Hepatocyte (in vitro differentiated cells): ENCODE data around the gene ARF3. TPM values are rescaled to one million over a fixed set of nuclear protein-coding genes. Genes with fewer than 3 reads are reported as not detected.

Source experiments
- DNase-seq: peaks from one replicate; pipeline ENCODE4 v3.0.0-alpha.2; 2016; ENCODE audit warnings: low spot score
- H2AFZ ChIP-seq: fragments of 200-600 bp; sonication (generic); 2 replicates; pipeline ENCODE4 v1.6.0; 2016; ENCODE audit warnings: antibody characterized with exemption, mild to moderate bottlenecking
- H3K27ac ChIP-seq: fragments of 200-600 bp; sonication (generic); 2 replicates; pipeline ENCODE4 v1.5.1; 2016; ENCODE audit warnings: mild to moderate bottlenecking
- H3K27me3 ChIP-seq: fragments of 200-600 bp; sonication (generic); 2 replicates; pipeline ENCODE4 v1.6.1; 2016
- H3K36me3 ChIP-seq: fragments of 200-600 bp; sonication (generic); replicated peaks from 2 replicates; pipeline ENCODE4 v1.5.1; 2016; ENCODE audit warnings: low read depth; ENCODE audit not compliant: insufficient read depth
- H3K4me1 ChIP-seq: fragments of 200-600 bp; sonication (generic); 2 replicates; pipeline ENCODE4 v1.5.1; 2016; ENCODE audit warnings: mild to moderate bottlenecking, moderate library complexity; ENCODE audit not compliant: insufficient read depth
- H3K4me2 ChIP-seq: fragments of 200-600 bp; sonication (generic); 2 replicates; pipeline ENCODE4 v1.6.0; 2016
- H3K4me3 ChIP-seq: fragments of 200-600 bp; sonication (generic); 2 replicates; pipeline ENCODE4 v1.5.1; 2016; ENCODE audit warnings: mild to moderate bottlenecking
- H3K79me2 ChIP-seq: fragments of 200-600 bp; sonication (generic); 2 replicates; pipeline ENCODE4 v1.6.0; 2017; ENCODE audit warnings: mild to moderate bottlenecking
- H3K9me2 ChIP-seq: fragments of 200-600 bp; sonication (generic); replicated peaks from 2 replicates; pipeline ENCODE4 v1.6.0; 2017; ENCODE audit warnings: mild to moderate bottlenecking; ENCODE audit not compliant: insufficient read depth
- H3K9me3 ChIP-seq: fragments of 200-600 bp; sonication (generic); 2 replicates; pipeline ENCODE4 v1.5.1; 2016; ENCODE audit warnings: low read depth, mild to moderate bottlenecking
- H4K20me1 ChIP-seq: fragments of 200-600 bp; sonication (generic); 2 replicates; pipeline ENCODE4 v1.6.0; 2016; ENCODE audit warnings: mild to moderate bottlenecking; ENCODE audit not compliant: insufficient read depth, poor library complexity, severe bottlenecking
- EZH2 ChIP-seq: fragments of 200-600 bp; sonication (generic); IDR thresholded peaks from 2 replicates; pipeline ENCODE4 v1.6.1; 2016; ENCODE audit warnings: antibody characterized with exemption, mild to moderate bottlenecking, borderline replicate concordance
- EZH2phosphoT487 ChIP-seq: fragments of 200-600 bp; sonication (generic); IDR thresholded peaks from one replicate; pipeline ENCODE4 v1.6.1; 2018; ENCODE audit warnings: antibody characterized with exemption, mild to moderate bottlenecking, low read depth, moderate library complexity; ENCODE audit not compliant: unreplicated experiment, severe bottlenecking
- WGBS: methylation state at CpG from one replicate; pipeline ENCODE4 v1.1.6; 2016; ENCODE audit warnings: low lambda C conversion rate; ENCODE audit errors: missing lambda C conversion rate; 5-methylcytosine and 5-hydroxymethylcytosine counted together
- polyA plus RNA-seq: library from polyadenylated mRNA; unstranded; fragments of >200 nt; fragmentation: Nextera tagmentation; extraction: Ambion mirVana; gene quantifications from 2 replicates; pipeline ENCODE4 v1.2.1, GENCODE V29; 2016
- total RNA-seq: library from RNA; depleted of rRNA; stranded (reverse); fragments of >200 nt; gene quantifications from 2 replicates; pipeline ENCODE4 v1.2.3, GENCODE V29; 2014
- TF ChIP-seq, protein P1 (sequence below): fragments of 200-600 bp; sonication (generic); IDR thresholded peaks from 2 replicates; pipeline ENCODE4 v1.5.1; 2016; ENCODE audit warnings: antibody characterized with exemption, mild to moderate bottlenecking; ENCODE audit not compliant: poor library complexity

Gene ARF3
- total and polyA plus RNA-seq, 2 experiments from 2014 or later: 57.6 to 71.3 TPM

DNA sequence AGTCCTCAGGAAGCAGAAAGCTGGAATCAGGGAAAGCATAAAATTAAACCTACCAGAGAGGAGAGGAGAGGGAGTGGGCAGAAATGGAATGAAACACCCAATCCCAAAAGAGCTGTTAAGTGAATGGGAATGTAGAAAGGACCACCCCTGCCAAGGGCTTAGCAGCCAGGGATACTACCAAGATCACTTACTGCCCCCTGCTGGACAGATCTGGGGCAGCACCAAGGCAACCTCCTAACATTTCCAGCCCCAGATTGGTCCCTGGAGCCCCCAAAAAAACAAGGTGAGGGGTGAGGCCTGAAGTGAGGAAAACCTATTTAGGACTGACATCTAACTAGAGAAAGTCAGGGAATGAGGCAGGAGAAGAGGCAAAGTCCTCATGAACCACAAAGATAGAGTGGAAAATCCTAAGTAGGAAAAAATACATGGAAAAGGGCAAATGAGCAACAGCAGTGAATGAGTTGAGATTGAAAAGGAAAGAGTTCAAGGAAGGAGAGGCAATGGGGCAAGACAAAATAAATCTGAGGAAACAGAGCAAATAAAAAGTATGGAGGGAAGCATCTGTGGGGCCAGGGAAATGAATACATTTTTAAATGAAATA, 20.8 kb downstream of the ARF3 start:
- Histone ChIP-seq H3K4me3 (no peak overlapping the region), H4K20me1 (peaks cover 4% of the 10 kb centered on the region), H3K9me3 (no peaks in the 10 kb centered on the region), H3K4me1 (no peaks in the 10 kb centered on the region), H3K36me3 (no peaks in the 10 kb centered on the region), H3K79me2 (peaks cover under 1% of the 10 kb centered on the region), H2AFZ (no peak overlapping the region), H3K27ac (no peak overlapping the region), H3K9me2 (no peaks in the 10 kb centered on the region), H3K4me2 (no peak overlapping the region), H3K27me3 (no peaks in the 10 kb centered on the region)
- peak; percentile 87 for DNase-seq
- TF ChIP-seq, protein P1, sequence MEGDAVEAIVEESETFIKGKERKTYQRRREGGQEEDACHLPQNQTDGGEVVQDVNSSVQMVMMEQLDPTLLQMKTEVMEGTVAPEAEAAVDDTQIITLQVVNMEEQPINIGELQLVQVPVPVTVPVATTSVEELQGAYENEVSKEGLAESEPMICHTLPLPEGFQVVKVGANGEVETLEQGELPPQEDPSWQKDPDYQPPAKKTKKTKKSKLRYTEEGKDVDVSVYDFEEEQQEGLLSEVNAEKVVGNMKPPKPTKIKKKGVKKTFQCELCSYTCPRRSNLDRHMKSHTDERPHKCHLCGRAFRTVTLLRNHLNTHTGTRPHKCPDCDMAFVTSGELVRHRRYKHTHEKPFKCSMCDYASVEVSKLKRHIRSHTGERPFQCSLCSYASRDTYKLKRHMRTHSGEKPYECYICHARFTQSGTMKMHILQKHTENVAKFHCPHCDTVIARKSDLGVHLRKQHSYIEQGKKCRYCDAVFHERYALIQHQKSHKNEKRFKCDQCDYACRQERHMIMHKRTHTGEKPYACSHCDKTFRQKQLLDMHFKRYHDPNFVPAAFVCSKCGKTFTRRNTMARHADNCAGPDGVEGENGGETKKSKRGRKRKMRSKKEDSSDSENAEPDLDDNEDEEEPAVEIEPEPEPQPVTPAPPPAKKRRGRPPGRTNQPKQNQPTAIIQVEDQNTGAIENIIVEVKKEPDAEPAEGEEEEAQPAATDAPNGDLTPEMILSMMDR: peak; percentile 92
- TF ChIP-seq EZH2: no peak

DNA sequence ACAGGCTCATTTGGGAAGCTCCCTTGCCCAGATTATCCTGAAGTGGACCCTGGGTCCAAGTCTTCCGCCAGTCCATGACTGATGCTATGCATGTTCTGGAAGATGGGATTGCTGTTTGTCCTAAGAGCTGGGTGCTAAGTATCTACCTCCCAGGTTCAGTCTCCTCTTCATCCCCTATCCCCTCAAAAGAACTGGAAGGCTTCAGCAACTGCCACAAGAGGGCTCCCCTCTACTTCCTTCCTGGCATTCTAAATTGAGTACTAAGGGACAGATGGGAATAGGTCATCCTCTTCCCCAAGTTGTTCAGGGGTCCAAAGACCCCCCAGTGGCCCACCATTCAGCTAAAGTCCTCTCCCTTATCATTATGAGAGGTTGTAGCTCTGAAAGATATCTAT, 23.0 kb downstream of the ARF3 start:
- no peak overlapping the region for H3K27ac ChIP-seq

DNA sequence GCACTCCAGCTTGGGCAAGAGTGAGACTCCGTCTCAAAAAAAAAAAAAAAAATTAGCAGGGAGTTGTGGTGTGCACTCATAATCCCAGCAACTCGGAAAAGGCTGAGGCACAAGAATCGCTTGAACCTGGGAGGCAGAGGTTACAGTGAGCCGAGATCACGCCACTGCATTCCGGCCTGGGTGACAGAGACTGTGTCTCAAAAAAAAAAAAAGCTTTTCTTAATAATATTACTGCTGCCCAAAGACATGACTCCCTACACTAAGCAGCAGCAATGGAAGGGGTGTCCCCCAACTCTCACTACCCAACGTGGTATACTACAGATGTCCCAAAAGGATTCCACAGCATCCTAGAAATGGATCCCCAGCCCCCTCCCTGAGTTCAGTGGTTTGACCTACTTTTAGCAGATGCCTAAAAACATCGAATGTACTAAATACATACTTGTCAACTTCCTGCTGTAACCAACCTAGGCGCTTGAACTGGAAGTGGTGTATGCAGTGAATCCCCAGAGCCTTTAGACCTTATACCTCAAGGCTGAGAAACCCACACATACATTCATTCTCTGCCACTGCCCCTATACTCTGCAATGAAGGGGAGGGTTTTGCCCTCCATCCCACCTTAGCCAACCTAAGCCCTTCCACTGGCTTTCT, 23.5 kb downstream of the ARF3 start:
- Histone ChIP-seq H3K4me3 (no peak overlapping the region), H3K27ac (no peak overlapping the region), H2AFZ (no peak overlapping the region), H3K9me3 (no peaks in the 10 kb centered on the region), H3K36me3 (no peaks in the 10 kb centered on the region), H3K4me1 (no peaks in the 10 kb centered on the region), H3K79me2 (no peaks in the 10 kb centered on the region), H3K9me2 (no peaks in the 10 kb centered on the region), H4K20me1 (no peaks in the 10 kb centered on the region), H3K4me2 (no peak overlapping the region), H3K27me3 (no peaks in the 10 kb centered on the region)
- no peak for TF ChIP-seq EZH2phosphoT487
- no peak for TF ChIP-seq EZH2
- TF ChIP-seq, protein P1: no peak
- WGBS: 98% methylated on average over 9 of the region's 9 CpGs
- no peak for DNase-seq

More for the DNA sequence above, 23.0 kb downstream of the ARF3 start:
- H3K4me1 ChIP-seq: no peaks in the 10 kb centered on the region
- no peaks in the 10 kb centered on the region for H3K9me3 ChIP-seq
- no peaks in the 10 kb centered on the region for H3K9me2 ChIP-seq
- no peaks in the 10 kb centered on the region for H3K79me2 ChIP-seq
- WGBS: 100% methylated on average over 1 of the region's 1 CpG
- no peaks in the 10 kb centered on the region for H3K36me3 ChIP-seq
- no peaks in the 10 kb centered on the region for H4K20me1 ChIP-seq
- H3K4me2 ChIP-seq: no peak overlapping the region
- H2AFZ ChIP-seq: no peak overlapping the region
- H3K27me3 ChIP-seq: no peaks in the 10 kb centered on the region
- no peak for DNase-seq
- no peak overlapping the region for H3K4me3 ChIP-seq
- TF ChIP-seq, protein P1: peak; percentile 28
- TF ChIP-seq EZH2phosphoT487: no peak
